Measurements from ENCODE around the gene GAB1.

The GAB1 gene

DNA sequence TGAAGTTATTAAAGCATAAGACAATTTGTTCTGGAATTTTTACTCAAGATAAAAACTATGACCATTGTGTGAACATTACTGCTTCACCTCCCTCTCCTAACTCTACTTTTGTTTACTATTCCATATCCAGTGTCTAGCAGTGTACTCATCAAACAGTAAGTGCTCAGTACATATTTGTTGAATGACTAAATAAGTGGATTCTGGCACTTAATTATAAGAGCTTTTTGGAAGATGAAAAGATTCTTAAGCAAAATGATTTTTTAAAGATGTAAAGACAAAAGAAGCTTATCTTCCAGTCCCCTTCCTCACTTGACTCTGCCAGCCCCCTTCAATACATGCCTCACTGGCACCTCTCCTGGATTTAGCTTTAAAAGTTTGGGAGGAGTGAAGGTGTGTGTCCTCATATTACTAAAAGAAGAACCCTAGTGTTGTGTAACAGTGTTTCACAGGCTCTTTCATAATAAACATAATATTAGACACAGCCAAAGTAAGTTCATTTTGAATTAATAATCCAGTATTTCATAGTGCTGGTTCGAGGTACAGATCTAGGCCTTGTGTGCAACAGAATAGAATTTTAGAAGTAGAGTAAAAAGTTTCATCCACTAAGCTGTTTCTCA, 53.0 kb downstream of the GAB1 start:
- DNase-seq (ENCODE audit: low read depth) = no peak

DNA sequence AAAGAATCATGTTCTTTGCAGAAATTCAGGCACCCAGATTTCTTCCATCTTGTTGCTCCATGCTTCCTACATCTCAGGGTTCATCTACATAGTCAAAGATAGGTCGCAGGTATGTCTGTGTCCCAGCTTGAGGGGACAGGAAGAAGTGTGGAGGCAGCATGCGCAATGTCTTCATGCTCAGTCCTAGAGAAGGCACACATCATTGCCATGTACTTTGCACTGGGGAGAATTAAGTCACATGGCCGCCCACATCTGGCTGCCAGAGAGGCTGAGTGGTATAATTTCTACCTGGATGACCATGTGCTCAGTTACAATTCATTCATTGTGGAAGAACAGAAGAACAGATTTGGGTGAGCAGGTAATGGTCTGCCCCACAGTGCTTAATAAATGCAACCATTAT, 54.1 kb downstream of the GAB1 start:
- DNase-seq (ENCODE audit: low read depth) = no peak

DNA sequence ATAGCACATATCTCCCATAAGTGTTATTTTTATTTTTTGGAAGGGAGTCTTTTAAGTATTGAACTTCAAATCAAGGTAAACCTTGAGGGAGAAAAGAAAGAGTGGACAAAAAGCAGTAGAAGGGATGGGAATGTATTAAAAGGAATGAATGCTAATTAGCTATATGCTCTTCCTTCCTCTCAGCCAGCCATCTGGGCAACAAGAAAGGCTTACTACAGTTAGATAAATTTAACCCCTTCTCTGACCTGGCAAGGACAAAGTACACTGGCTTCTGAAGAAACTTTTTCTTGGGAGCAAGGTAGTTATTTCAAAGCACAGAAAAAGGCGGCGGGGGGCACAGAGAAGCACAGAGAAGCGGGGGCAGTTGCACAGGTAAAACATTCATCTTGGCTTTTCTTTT, 54.6 kb downstream of the GAB1 start:
- no peak for DNase-seq (ENCODE audit: low read depth)

DNA sequence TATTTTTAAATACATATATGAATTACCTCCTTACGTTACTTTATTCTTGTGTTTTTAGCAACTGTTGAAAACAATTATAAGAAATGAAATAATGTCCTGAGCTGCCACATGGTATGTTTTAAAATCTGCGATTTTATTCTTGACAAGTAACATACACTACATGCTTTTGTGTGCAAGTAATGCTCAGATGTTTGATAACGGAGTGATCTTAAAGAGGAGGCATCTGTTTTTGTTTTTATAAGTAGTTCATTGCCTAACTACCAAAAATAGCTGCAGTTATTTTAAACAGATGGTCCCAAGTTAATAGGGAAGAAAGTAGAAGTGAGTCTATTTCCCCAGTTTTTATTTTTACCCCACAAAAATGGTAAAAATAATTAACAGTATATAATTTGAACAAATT, 55.2 kb downstream of the GAB1 start:
- no peak for DNase-seq (ENCODE audit: low read depth)

DNA sequence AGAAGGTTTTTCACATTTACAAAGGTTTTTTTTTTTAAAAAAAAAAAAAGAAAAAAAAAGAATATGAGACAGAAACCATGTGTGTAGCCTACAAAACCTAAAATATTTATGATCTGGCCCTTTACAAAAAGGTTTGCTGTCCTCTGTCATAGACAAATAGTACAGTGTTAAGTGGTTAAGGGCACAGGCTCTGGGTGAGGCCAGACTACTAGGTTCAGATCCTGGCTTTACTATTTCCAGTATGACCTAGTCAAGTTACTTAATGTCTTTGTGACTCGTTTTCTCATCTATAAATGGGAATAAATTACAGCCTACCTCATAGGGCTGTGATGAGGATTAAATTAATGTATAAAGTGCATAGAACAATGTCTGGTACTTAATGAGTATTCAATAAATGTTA, 56.5 kb downstream of the GAB1 start:
- DNase-seq (ENCODE audit: low read depth) = no peak

DNA sequence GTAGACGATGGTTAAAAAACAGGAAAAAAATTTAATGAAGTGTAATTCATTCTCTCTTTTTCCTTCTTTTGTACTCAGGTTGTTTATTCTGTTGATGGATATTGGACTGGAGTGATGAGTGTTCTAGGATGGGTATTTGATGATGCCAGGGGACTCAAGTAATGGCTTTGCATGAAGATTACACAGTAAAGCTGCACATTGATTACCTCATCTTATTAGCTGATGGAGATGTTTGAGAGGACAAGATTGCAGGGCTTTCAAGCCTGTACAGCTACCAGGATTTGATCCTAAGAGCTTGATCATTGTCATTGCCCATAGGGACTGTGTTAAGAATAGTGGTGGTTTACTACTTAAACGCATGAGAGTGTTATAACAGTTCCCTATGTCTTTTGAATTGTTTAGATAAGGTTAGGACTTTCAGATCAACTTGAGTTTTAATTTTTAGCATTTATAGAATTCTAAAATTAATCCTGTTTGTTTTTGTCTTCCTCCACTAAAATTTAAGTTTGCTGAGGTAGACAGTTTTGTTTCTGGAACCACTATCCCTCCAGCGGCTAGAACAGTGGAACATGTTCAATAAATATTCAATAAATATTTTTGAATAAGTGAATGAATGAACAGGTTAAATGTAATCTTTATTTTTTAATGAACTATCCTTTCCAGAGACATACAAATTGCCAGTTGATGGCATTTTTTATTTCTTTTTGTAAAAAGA, 58.2 kb downstream of the GAB1 start:
- DNase-seq (ENCODE audit: low read depth) = no peak

DNA sequence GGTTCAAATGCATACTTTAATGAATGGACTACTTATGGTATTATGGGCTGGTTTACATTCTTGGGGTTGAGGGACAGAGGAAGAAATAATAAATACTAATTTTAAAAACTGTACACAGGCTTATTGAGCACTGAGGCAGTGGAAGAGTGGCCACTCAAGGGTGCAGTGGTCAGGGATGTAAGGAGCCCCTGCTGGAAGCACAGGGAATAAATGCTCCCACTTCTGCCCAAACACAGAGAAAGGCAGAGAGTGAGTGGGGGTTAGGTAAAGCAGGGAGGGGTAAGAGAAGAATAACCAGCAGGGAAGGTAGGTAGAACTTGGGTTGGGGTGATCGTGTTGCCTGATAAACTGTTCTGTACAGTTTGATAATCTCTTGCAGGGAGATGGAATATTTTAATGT, 60.0 kb downstream of the GAB1 start:
- DNase-seq (ENCODE audit: low read depth) = no peak

DNA sequence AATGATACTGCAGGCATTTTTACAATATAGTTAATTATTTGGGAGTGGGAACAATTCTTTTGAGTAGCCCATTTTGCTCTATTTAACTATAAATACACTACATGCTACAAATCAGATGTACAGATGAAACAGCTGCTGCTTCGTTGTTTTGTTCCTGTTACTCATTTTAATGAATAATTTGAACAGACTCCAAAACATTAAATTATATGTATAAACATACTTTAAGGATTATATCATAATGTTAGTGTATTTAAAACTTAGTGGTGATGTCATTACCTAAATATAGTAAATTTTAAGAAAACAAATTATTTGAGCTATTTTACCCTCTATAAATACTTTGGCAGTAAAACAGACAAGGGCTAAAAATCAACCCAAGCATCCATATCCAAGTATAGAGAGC, 60.7 kb downstream of the GAB1 start:
- no peak for DNase-seq (ENCODE audit: low read depth)

DNA sequence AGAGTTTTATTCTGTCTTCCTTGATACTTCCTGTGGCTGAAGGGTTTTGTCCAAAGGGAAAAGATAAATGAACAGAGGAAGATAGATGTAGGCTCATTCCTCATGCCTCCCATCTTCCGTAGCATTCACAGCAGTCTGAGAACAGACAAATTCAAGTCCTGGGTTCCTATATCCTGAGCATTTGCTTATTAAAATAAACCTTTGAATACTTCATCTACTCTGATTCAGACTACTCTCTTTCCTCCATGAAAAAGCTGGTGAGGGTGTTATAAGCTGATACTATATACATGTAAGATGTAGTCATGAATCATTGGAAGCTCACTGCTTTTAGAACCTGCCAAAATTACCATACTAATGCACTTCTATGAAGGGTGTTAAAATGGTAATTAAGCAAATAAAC, 61.2 kb downstream of the GAB1 start:
- DNase-seq (ENCODE audit: low read depth) = no peak

DNA sequence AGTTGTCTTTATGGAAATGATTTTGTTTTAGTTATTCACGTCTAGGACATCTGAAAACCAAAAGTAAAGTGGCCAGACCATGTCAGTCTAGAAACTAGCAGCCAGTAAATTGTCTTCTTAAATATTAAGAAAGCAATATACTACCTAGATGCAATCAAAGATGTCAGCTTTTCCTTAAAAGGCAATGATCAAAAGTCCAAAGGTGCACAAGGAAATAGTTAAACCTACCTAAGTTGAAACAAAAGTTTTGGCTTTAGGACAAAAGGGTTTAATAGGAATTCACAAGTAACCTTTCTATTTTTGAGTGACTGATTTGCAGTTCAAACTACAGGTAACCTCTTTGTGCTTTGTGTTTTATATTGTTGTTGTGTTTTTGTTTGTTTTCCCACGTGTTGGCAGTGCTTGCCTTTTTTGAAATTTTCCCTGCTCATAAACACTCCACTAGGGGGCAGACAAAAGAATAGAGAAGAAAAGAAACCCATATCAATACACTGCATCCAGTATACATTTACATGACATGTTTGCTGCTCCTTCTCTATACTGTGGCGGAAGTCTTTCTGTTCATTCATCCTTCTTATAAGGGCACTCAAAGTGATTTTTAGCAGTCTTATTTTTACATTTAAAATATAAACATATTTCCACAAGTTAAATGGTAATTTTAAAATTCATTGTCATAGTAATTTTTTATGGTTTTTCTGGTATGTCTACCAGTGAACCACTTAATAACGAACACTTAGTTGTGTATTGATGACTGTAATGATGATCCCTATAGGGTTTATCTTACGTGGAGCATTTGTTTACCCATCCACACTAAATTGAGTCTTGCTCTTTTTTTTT, 62.7 kb downstream of the GAB1 start:
- DNase-seq (ENCODE audit: low read depth) = no peak

DNA sequence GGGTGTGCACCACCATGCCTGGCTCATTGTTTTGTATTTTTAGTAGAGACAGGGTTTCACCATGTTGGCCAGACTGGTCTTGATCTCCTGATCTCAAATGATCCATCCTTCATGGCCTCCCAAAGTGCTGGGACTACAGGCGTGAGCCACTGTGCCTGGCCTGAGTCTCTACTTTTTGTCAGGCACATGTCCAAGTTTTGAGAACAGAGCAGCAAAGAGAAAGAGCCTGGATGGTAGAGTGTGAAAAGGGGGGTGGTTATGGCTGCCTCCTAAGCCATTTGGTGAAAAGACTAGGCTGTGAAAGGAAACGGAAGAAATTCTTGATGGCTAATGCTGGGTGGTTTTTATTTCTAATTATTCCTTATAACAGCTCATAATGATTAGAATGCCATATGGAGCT, 63.4 kb downstream of the GAB1 start:
- DNase-seq (ENCODE audit: low read depth) = no peak

DNA sequence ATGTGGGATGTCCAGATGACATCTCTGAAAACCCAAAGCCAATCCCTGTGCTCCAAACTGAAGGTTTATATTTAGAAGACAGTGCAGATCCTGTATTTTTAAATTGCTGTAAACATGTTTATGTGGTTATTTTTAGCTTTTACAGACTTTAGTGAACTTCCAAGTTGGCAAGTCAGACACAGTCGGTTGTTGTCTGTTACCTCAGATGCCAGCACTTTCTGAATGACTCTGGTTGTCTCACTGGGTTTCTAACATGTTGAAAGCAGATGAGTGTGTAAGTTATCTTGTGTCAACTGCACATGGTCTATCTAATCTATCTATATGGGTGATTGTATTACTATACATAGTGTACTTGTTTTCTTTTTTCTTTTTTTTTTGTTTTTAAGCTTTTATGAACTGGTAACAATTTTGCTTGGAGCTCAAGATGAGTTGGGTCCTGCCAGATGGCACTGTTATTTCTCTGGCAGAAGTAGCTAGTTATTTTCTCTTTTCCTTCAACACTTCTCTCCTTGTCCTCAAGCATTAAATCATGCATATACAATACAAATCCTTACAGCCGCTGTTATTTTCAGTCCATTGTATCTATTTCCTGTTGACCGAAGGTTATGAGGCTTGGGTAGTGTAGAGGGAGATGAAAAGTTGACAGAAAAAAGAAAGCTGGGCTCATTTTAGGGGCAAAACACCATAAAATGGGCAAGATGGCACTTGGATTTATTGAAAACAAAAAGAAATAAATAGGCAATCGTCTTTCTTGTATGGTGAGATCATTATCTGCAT, 66.3 kb downstream of the GAB1 start:
- no peak for DNase-seq (ENCODE audit: low read depth)

DNA sequence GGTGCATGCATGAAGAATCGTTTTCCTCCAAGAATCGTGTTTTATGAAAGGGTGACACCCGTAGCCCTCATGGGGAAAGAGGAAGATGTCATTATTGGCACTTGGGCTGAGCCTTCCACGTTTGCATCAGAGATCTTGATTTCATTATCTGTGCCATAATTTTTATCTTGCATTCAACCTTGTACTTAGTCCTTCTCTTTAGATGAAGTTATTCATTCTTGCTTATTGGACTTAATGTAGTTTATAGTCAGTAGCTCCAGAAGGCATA, 66.8 kb downstream of the GAB1 start:
- no peak for DNase-seq (ENCODE audit: low read depth)

DNA sequence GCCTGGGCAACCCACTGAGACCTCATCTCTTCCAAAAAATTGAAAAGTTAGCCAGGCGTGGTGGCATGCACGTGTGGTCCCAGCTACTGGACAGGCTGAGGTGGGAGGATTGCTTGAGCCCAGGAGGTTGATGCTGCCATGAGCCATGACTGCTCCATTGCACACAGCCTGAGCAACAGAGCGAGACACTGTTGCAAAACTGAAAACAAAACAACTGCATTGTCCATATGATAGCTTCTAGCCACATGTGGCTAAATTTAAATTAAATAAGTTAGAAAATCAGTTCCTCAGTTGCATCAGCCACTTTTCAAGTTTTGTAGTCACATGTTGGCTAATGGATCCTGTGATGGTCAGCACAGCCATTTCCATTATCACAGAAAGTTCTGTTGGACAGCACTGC, 67.9 kb downstream of the GAB1 start:
- DNase-seq (ENCODE audit: low read depth) = no peak

DNA sequence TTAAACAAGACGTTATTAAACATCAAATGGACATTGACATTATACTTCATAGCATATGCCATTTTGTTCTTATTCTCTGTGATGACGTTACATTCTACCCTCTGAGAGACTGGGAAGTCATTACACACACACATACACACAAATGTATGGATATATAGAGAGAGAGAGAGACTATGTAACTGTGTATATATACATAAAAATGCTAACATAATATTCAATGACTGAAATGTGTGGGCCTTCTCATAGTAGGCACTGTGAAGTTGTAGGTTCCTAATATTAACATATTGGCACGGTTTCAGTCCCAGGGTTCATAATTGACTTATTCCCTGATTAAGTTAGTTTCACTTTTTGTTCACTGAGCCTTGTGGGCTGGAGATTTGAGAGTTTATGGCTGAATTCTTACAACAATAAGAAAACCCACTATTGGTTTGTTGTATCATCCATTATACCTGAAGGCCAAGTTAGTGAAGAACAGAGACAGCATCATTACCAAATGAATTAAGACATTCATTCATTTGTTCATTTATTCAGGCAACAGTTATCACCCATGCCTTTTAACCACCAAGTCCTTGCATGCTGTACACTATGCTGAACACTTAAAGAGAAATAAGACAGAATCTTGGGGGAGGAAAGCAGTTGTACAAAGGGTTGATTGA, 68.5 kb downstream of the GAB1 start:
- no peak for DNase-seq (ENCODE audit: low read depth)

DNA sequence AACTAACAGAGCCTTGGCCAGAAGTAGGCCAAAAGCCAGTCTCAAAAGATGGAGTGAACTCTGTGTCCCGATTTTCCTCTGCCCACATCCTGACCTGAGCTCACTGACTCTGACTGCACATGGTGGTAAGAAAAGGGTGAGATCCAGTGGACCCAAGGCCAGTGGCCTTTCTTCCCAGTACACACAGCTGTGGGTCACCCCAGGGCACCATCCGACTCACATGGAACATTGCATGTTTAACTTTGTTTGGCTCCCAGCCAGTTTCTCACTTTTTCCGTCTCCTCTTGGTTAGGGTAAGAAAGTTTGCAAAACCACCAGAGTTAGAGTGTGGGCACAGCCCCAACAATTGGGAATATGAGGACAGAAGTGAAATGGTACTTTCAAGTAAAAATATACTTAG, 69.8 kb downstream of the GAB1 start:
- DNase-seq (ENCODE audit: low read depth) = peak; percentile 73

DNA sequence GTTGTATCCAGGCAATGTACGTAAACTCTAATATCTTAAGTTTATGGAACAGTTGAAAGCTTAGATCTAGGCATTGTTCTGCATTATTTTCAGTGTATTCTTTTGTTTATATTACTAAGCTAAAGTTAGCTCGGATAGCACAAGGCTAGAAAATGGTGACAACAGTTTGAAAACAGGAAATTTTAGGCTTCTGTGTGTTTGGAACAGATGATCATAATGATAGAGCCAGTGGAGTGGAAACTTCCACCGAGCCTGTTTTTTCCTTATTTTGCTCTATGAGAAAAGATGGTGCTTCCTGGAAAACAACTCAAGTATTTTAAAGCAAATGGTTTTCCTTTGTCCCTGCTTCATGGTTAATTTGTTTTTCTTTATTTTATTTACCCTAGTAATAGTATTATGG, 70.8 kb downstream of the GAB1 start:
- DNase-seq (ENCODE audit: low read depth) = no peak

DNA sequence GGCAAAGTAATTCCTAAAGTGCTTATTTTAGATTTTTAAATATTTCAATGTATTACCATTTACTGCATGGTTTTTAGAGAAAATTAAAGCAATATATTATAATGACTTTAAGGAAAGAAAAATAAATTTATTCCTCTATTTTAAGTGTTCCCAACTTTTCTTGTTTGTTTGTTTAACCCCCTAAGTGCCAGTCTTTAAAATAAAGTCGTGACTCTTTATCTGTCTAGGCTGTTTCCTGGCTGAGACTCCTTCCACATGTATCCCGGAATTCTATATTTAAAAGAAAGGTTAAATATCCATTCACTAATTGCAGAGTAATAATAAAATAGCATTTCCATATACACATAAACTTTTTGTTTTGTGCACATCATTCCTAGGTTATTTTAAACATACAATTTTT, 71.2 kb downstream of the GAB1 start:
- DNase-seq (ENCODE audit: low read depth) = no peak

DNA sequence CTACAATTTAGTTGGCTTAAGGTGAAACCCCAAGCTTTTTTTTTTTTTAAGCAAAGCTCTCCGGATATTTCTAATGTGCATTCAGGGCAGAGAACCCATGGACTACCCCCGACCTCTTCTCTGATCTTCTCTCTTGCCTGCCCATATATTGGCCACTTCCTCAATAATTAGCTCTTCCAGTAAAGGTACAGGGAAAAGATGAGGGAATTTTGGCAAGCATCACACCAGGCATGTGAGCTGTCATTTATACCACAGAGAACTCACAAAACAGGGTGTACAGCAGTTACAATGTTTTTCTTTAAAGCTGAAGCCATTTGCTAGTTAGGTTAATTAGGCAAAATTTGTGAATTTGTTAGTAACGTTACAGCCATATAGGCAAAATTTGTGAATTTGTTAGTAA, 73.3 kb downstream of the GAB1 start:
- no peak for DNase-seq (ENCODE audit: low read depth)

DNA sequence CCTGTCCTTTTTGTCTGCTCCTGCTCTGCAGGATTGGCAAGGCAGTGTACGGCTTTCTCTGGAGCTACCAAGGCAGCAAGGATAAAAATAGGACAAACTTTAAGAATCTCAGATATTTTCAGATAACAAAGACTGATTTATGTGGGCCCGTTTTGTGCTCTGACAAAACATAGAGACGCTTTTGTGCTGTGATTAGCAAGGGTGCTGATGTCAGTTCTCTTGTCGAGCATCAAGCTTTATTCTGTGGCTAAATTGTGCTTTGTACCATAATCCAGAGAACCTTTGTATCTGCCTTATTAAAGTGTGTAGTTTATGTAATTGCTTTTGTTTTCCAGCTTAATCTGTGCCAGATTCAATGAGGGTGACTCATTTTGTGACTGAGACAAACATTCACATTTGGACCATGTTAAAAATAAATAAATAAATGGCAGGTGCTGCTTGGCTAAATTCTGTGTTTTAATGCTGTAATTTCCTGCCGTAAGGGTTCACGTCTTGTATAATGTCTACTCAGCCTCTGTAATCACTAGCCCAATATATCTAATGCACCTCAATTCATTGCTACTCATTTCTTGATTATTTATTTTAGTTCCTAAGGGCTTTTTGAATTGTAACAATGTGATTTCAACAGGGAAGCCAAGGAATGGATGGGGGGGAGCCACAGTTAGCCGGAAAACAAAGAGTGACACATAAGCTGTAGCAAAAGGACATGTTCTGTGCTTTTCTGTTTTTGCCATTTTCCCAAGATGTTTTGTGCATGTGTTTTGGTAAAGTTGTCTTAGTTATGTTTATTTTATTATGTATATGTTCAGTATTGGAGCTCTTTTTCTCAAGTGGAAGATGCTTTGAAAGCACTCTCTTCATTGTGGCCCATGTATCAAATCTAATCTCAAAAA, 75.1 kb downstream of the GAB1 start:
- DNase-seq (ENCODE audit: low read depth) = no peak

DNA sequence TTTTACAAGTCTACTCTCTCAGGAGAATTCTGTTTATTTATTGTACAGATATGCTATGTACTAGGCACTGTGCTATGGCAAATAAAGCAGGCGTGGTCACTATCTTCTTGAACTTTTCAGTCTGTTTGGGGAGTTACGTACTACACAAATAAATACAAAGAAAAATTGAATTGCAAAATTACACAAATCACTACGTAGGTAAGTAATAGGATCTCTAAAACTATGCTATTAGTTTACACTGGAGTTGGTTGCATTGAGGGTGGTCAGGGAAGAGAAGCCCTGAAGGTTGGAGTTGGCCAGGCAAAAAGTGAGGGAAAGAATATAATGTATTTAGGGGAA, 75.7 kb downstream of the GAB1 start:
- DNase-seq (ENCODE audit: low read depth) = no peak
